ENCODE data around the gene DNAJB6.

DNA sequence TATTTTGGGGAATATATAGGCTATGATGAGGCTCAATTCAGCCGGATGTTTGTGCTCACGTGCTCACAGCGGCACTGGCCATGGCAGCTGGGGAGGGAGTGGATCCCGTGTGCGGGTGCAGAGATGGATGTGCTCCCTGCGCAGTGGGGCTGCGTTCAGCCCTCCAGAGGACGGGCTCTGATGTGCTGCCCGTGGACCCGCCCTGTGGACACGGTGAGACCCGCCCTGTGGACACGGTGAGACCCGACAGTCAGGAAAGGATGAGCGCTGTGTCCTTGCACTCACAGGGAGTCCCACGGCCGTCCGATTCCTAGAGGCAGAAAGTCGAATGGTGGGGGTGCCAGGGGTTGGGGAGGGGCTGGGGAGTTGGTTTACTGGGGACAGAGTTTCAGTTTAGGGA is 89.0 kb downstream of the DNAJB6 start:
- no peak for TF ChIP-seq POLR2A (IDR thresholded peaks at IDR 0.05)
- TF ChIP-seq, protein P1, sequence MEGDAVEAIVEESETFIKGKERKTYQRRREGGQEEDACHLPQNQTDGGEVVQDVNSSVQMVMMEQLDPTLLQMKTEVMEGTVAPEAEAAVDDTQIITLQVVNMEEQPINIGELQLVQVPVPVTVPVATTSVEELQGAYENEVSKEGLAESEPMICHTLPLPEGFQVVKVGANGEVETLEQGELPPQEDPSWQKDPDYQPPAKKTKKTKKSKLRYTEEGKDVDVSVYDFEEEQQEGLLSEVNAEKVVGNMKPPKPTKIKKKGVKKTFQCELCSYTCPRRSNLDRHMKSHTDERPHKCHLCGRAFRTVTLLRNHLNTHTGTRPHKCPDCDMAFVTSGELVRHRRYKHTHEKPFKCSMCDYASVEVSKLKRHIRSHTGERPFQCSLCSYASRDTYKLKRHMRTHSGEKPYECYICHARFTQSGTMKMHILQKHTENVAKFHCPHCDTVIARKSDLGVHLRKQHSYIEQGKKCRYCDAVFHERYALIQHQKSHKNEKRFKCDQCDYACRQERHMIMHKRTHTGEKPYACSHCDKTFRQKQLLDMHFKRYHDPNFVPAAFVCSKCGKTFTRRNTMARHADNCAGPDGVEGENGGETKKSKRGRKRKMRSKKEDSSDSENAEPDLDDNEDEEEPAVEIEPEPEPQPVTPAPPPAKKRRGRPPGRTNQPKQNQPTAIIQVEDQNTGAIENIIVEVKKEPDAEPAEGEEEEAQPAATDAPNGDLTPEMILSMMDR (IDR thresholded peaks at IDR 0.05): no peak
- no peak for TF ChIP-seq POLR2AphosphoS5 (IDR thresholded peaks at IDR 0.05)
- TF ChIP-seq EP300 (IDR thresholded peaks at IDR 0.05): no peak
